DMS53 treated with DMSO at 0.1 percent for 48 hours (cell line): Measurements from ENCODE around the gene CIDEB.

Experiments
- DNase-seq: peaks from one replicate; lab custom pipeline; 2025; ENCODE audit not compliant: unreplicated experiment; lab: John Stamatoyannopoulos, UW

The CIDEB gene

GRCh38 chr14:24291446-24292117 is 16.2 kb downstream of the CIDEB start:
- DNase-seq, result no peak

GRCh38 chr14:24290746-24291145 is 17.0 kb downstream of the CIDEB start:
- no peak for DNase-seq

GRCh38 chr14:24289649-24290280 is 18.0 kb downstream of the CIDEB start:
- no peak for DNase-seq

- DNase-seq, result no peak
Observed at GRCh38 chr14:24286996-24287395, 20.8 kb downstream of the CIDEB start.

GRCh38 chr14:24285351-24285750 is 22.4 kb downstream of the CIDEB start:
- DNase-seq, result no peak

GRCh38 chr14:24284501-24285035 is 23.2 kb downstream of the CIDEB start:
- no peak for DNase-seq

- no peak for DNase-seq
Observed at GRCh38 chr14:24283796-24284460, 23.8 kb downstream of the CIDEB start.

GRCh38 chr14:24282736-24283135 is 25.0 kb downstream of the CIDEB start:
- DNase-seq, result no peak

- DNase-seq, result no peak
Observed at GRCh38 chr14:24281636-24282035, 26.1 kb downstream of the CIDEB start.

GRCh38 chr14:24280797-24281460 is 26.8 kb downstream of the CIDEB start:
- DNase-seq, result no peak

- no peak for DNase-seq
Observed at GRCh38 chr14:24279301-24280186, 28.2 kb downstream of the CIDEB start.

- DNase-seq, result no peak
Observed at GRCh38 chr14:24278424-24278823, 29.4 kb downstream of the CIDEB start.

- no peak for DNase-seq
Observed at GRCh38 chr14:24277606-24278321, 30.0 kb downstream of the CIDEB start.

GRCh38 chr14:24277071-24277470 is 30.7 kb downstream of the CIDEB start:
- no peak for DNase-seq

- DNase-seq, result no peak
Observed at GRCh38 chr14:24274101-24274543, 33.7 kb downstream of the CIDEB start.

GRCh38 chr14:24273422-24273998 is 34.3 kb downstream of the CIDEB start:
- DNase-seq, result no peak

GRCh38 chr14:24272467-24272866 is 35.3 kb downstream of the CIDEB start:
- DNase-seq, result no peak

- DNase-seq, result no peak
Observed at GRCh38 chr14:24271834-24272263, 35.9 kb downstream of the CIDEB start.

- DNase-seq, result peak; percentile 73
Observed at GRCh38 chr14:24271134-24271833, 36.5 kb downstream of the CIDEB start, which contains the start of gene RABGGTA. RABGGTA (minus strand) TSS chr14:24271597; CDS start chr14:24271115, 482 bp downstream.
